GM12878 (cell line): Measurements from ENCODE around the gene UHMK1. TPM values are rescaled to one million over a fixed set of nuclear protein-coding genes. Genes with fewer than 3 reads are reported as not detected.

Experiments used
- ATAC-seq: fragments of 200-7000 bp; cut with Tn5 transposase; 3 replicates; pipeline ENCODE4 v1.9.1; 2020; ENCODE audit warnings: mild to moderate bottlenecking, moderate library complexity
- BruUV-seq: library from RNA; stranded (reverse); fragments of 400-500 nt; replicated peaks from 2 replicates; lab custom pipeline; 2021; lab: Mats Ljungman, UMichigan
- CTCF ChIA-PET: fragments of 300-600 bp; sonication (Branson Sonifier 250); formaldehyde crosslinking; extraction: SDS; loops from one replicate; lab custom pipeline; 2021; ENCODE audit warnings: inconsistent platforms; lab: Yijun Ruan, JAX
- POLR2A ChIA-PET: fragments of 350-600 bp; formaldehyde crosslinking; extraction: SDS; loops from one replicate; lab custom pipeline; 2021; ENCODE audit warnings: inconsistent platforms; lab: Charles Lee
- RAD21 ChIA-PET: fragments of 300-600 bp; sonication (Branson Sonifier 250); formaldehyde crosslinking; loops from one replicate; lab custom pipeline; 2023; ENCODE audit warnings: antibody characterized with exemption; ENCODE audit not compliant: unreplicated experiment; lab: Charles Lee
- SMC1A ChIA-PET: fragments of 300-600 bp; sonication (Branson Sonifier 250); formaldehyde crosslinking; loops from one replicate; lab custom pipeline; 2023; ENCODE audit not compliant: unreplicated experiment, uncharacterized antibody; lab: Charles Lee
- DNase-seq: peaks from one replicate; pipeline ENCODE4 v3.0.0-alpha.2; 2011; ENCODE audit warnings: low read depth, low spot score
- FAIRE-seq: peaks from 3 replicates; lab custom pipeline; 2011; peaks lifted over from hg19 to GRCh38; lab: Jason Lieb, UNC
- H2AFZ ChIP-seq: 2 replicates; pipeline ENCODE4 v1.6.0; 2011; ENCODE audit warnings: low read depth, low read length, control low read depth; ENCODE audit not compliant: control insufficient read depth
- H3K27ac ChIP-seq: 2 replicates; pipeline ENCODE4 v1.5.1; 2011; ENCODE audit warnings: control low read depth; ENCODE audit not compliant: control insufficient read depth, insufficient read depth
- H3K27me3 ChIP-seq, 2 experiments: replicated peaks in 1 of 2; 2 replicates each; pipeline versions ENCODE4 v1.6.0 to v1.6.1; 2011; ENCODE audit warnings: low read length in 1 of 2; ENCODE audit not compliant: control insufficient read depth in 2 of 2, insufficient read depth in 2 of 2
- H3K36me3 ChIP-seq, 2 experiments: 2 replicates each; pipeline ENCODE4 v1.5.1; 2011; ENCODE audit warnings: low read length in 1 of 2; ENCODE audit not compliant: control insufficient read depth in 2 of 2, insufficient read depth in 2 of 2
- H3K4me1 ChIP-seq: 2 replicates; pipeline ENCODE4 v1.6.1; 2011; ENCODE audit warnings: mild to moderate bottlenecking, low read length, moderate library complexity, mixed read lengths; ENCODE audit not compliant: control insufficient read depth, insufficient read depth
- H3K4me2 ChIP-seq: 2 replicates; pipeline ENCODE4 v1.6.0; 2011; ENCODE audit warnings: control low read depth; ENCODE audit not compliant: control insufficient read depth, insufficient read depth
- H3K4me3 ChIP-seq: fragments of 200-600 bp; sonication (generic); 2 replicates; pipeline ENCODE4 v1.5.1; 2016
- H3K79me2 ChIP-seq: 2 replicates; pipeline ENCODE4 v1.6.0; 2011; ENCODE audit warnings: low read length; ENCODE audit not compliant: control insufficient read depth, insufficient read depth
- H3K9ac ChIP-seq: 2 replicates; pipeline ENCODE4 v1.8.0; 2011; ENCODE audit warnings: low read length, control low read depth, mixed read lengths; ENCODE audit not compliant: control insufficient read depth, insufficient read depth
- H3K9me3 ChIP-seq: replicated peaks from 3 replicates; pipeline ENCODE4 v1.5.1; 2011; ENCODE audit warnings: mild to moderate bottlenecking, low read length; ENCODE audit not compliant: control insufficient read depth, insufficient read depth
- H4K20me1 ChIP-seq: 2 replicates; pipeline ENCODE4 v1.6.0; 2011; ENCODE audit not compliant: control insufficient read depth, insufficient read depth
- BHLHE40 ChIP-seq, 2 experiments: fragments of 450-650 bp in 1 of 2; IDR thresholded peaks; 2 replicates each; pipeline ENCODE4 v1.6.1; 2011 to 2017; ENCODE audit warnings: low read depth in 2 of 2, borderline replicate concordance in 1 of 2, improper control_type of control experiment in 1 of 2, low read length in 1 of 2, mild to moderate bottlenecking in 1 of 2
- CHD4 ChIP-seq: fragments of 200-600 bp; sonication (generic); IDR thresholded peaks from 2 replicates; pipeline ENCODE4 v1.6.1; 2016; ENCODE audit warnings: mild to moderate bottlenecking
- CUX1 ChIP-seq: IDR thresholded peaks from 2 replicates; pipeline ENCODE4 v1.6.1; 2012; ENCODE audit warnings: improper control_type of control experiment, low read depth, low read length; ENCODE audit not compliant: insufficient replicate concordance
- DPF2 ChIP-seq: fragments of 450-650 bp; IDR thresholded peaks from 2 replicates; pipeline ENCODE4 v1.6.1; 2017; ENCODE audit warnings: mild to moderate bottlenecking
- EP300 ChIP-seq, 2 experiments: fragments of 150-350 bp in 1 of 2; IDR thresholded peaks; 2 replicates each; pipeline ENCODE4 v1.6.1; 2011 to 2012; ENCODE audit warnings: low read depth in 2 of 2, low read length in 2 of 2, borderline replicate concordance in 1 of 2, improper control_type of control experiment in 1 of 2, inconsistent platforms in 1 of 2; ENCODE audit not compliant: control insufficient read depth in 1 of 2
- MEF2B ChIP-seq: fragments of 450-650 bp; IDR thresholded peaks from 2 replicates; pipeline ENCODE4 v1.6.1; 2018; ENCODE audit warnings: mild to moderate bottlenecking, moderate library complexity; ENCODE audit not compliant: partially characterized antibody, poor library complexity, severe bottlenecking
- PRDM15 ChIP-seq: fragments of 450-650 bp; formaldehyde crosslinking; IDR thresholded peaks from 2 replicates; pipeline ENCODE4 v1.4.0; 2020; ENCODE audit warnings: mild to moderate bottlenecking, moderate library complexity
- WGBS: methylation state at CpG from one replicate; pipeline ENCODE4 v1.1.6; 2016; ENCODE audit warnings: low lambda C conversion rate; ENCODE audit not compliant: insufficient replicate concordance, insufficient coverage; ENCODE audit errors: missing lambda C conversion rate; 5-methylcytosine and 5-hydroxymethylcytosine counted together
- in situ Hi-C: fragments of 300-500 bp; cut with MboI; formaldehyde crosslinking; loops from 9 replicates; pipeline ENCODE4 v1.14.3; 2018; ENCODE audit warnings: mixed read lengths
- intact Hi-C: fragments of 100-400 bp; cut with micrococcal nuclease; formaldehyde crosslinking; loops from one replicate; pipeline ENCODE4 v1.14.2; 2022; ENCODE audit not compliant: unreplicated experiment
- polyA plus RNA-seq, 11 experiments: library from polyadenylated mRNA; depleted of rRNA in 4 of 11; unstranded in 6 of 11; stranded (reverse) in 5 of 11; fragments of >200 nt; fragmentation: Nextera tagmentation in 4 of 11; fragmentation: Illumina TruSeq in 1 of 11; extraction: Ambion mirVana in 4 of 11; extraction: Trizol in 1 of 11; gene quantifications; 1 replicate in 1 of 11; 2 replicates in 10 of 11; pipeline versions ENCODE4 v1.2.1 to v1.2.3, GENCODE V29; 2011 to 2016; ENCODE audit warnings: inconsistent platforms in 2 of 11, missing spikeins in 2 of 11, low read depth in 1 of 11
- total RNA-seq, 4 experiments: library from RNA; depleted of rRNA in 3 of 4; stranded (reverse); fragments of >200 nt in 3 of 4; fragmentation: Illumina TruSeq in 1 of 4; extraction: Trizol in 1 of 4; gene quantifications; 2 replicates each; pipeline versions ENCODE4 v1.2.1 to v1.2.3, GENCODE V29; 2013 to 2021

Gene UHMK1
- total and polyA plus RNA-seq, 10 of the 15 experiments (the other 5 are each of a cell fraction or from before 2014, with no cell fraction given), result 5.7 to 52.7 (median 28.3) TPM

GRCh38 chr1:162536511-162536910 is 38.9 kb downstream of the UHMK1 start:
- no peak overlapping the region for H3K4me2 ChIP-seq
- ChIA-PET CTCF (no interaction called here), SMC1A (no interaction called here), RAD21 (no interaction called here)
- H3K27me3 ChIP-seq, result no peaks in the 10 kb centered on the region
- no peak for DNase-seq
- no TSS peak for BruUV-seq
- H3K4me1 ChIP-seq, result 0 out of 2 replicates have a peak, but pooled peaks cover 2% of the 10 kb centered on the region
- H3K79me2 ChIP-seq, result no peaks in the 10 kb centered on the region
- no peaks in the 10 kb centered on the region for H3K9me3 ChIP-seq
- H3K4me3 ChIP-seq, result no peak overlapping the region
- 100% methylated on average over 2 of the region's 2 CpGs for WGBS
- no peaks in the 10 kb centered on the region for H4K20me1 ChIP-seq
- H3K9ac ChIP-seq, result no peak overlapping the region
- in situ Hi-C loops, result no loop called here
- no peak overlapping the region for H3K27ac ChIP-seq
- intact Hi-C loops, result no loop called here
- no peak overlapping the region for H2AFZ ChIP-seq
- H3K36me3 ChIP-seq, result no peaks in the 10 kb centered on the region
- FAIRE-seq, result no peak
- TF ChIP-seq DPF2 (no peak), BHLHE40 (IDR thresholded peaks at IDR 0.05; ENCODE audit: borderline replicate concordance in 1 of 2, low read depth in 2 of 2, low read length in 1 of 2) (no peak), PRDM15 (CRISPR knock-in tag) (no peak), EP300 (IDR thresholded peaks at IDR 0.05; ENCODE audit: borderline replicate concordance in 1 of 2, control insufficient read depth in 1 of 2, low read depth in 2 of 2, low read length in 2 of 2) (no peak), CUX1 (no peak), MEF2B (no peak), CHD4 (no peak)
- TF ChIP-seq, all 136 proteins: peak for 0
- ATAC-seq, result no peak
- POLR2A ChIA-PET, result no interaction called here
